H1 (cell line): ENCODE measurements around the gene RFT1. TPM values are rescaled to one million over a fixed set of nuclear protein-coding genes. Genes with fewer than 3 reads are reported as not detected.
A peak's percentile ranks its signal among the peaks of the same experiment; 100 is the strongest.

Source experiments
- ASH2L ChIP-seq: fragments of 200-600, 300-600 bp; sonication (generic); IDR thresholded peaks from one replicate; pipeline ENCODE4 v1.7.1; 2017; ENCODE audit warnings: low read length
- CHD7 ChIP-seq: fragments of 300-600 bp; sonication (generic); IDR thresholded peaks from 2 replicates; pipeline ENCODE4 v1.7.1; 2012; ENCODE audit warnings: low read length, moderate library complexity, mild to moderate bottlenecking, inconsistent platforms; ENCODE audit not compliant: insufficient replicate concordance
- CREB1 ChIP-seq: IDR thresholded peaks from 2 replicates; pipeline ENCODE4 v1.6.1; 2012; ENCODE audit warnings: inconsistent platforms
- MAX ChIP-seq: IDR thresholded peaks from 2 replicates; pipeline ENCODE4 v1.6.1; 2012; ENCODE audit warnings: inconsistent platforms
- NANOG ChIP-seq: IDR thresholded peaks from 2 replicates; pipeline ENCODE4 v1.6.1; 2011; ENCODE audit warnings: low read length, low read depth, mild to moderate bottlenecking, inconsistent platforms; ENCODE audit not compliant: insufficient read depth, poor library complexity, severe bottlenecking
- RFX5 ChIP-seq: IDR thresholded peaks from 2 replicates; pipeline ENCODE4 v1.6.1; 2011; ENCODE audit warnings: low read depth, low read length, improper control_type of control experiment, borderline replicate concordance
- SUZ12 ChIP-seq: fragments of 200-600 bp; sonication (generic); IDR thresholded peaks from 2 replicates; pipeline ENCODE4 v1.6.1; 2012; ENCODE audit warnings: mild to moderate bottlenecking, inconsistent platforms, low read length, moderate library complexity, mixed read lengths
- ZNF274 ChIP-seq: IDR thresholded peaks from 2 replicates; pipeline ENCODE4 v1.7.0; 2012; ENCODE audit warnings: low read length, borderline replicate concordance; ENCODE audit errors: extremely low read depth
- polyA plus RNA-seq, 7 experiments: library from polyadenylated mRNA; depleted of rRNA in 3 of 7; stranded (reverse) in 5 of 7; unstranded in 2 of 7; fragments of >200 nt in 5 of 7; fragments of 200-250 nt in 2 of 7; gene quantifications; 1 replicate in 5 of 7; 2 replicates in 1 of 7; 4 replicates in 1 of 7; pipeline versions ENCODE4 v1.2.1 to v1.2.3, GENCODE V29; 2011 to 2013; ENCODE audit warnings: missing spikeins in 2 of 7, mixed read lengths in 2 of 7
- total RNA-seq: library from RNA; stranded (reverse); fragmentation: NEBNext Ultra II Directional; extraction: Animal tissue kit (Norgen Biotek cat#: 25700); gene quantifications from 2 replicates; pipeline ENCODE4 v1.2.1, GENCODE V29; 2021
- TF ChIP-seq, protein P1 (sequence below), 3 experiments: IDR thresholded peaks; 1 replicate in 2 of 3; 2 replicates in 1 of 3; pipeline versions ENCODE4 v1.5.1 to v1.6.1; 2011; ENCODE audit warnings: low read length in 3 of 3, mild to moderate bottlenecking in 3 of 3, inconsistent platforms in 2 of 3, low read depth in 1 of 3, moderate library complexity in 1 of 3; ENCODE audit not compliant: insufficient read depth in 1 of 3; ENCODE audit errors: control extremely low read depth in 1 of 3

The RFT1 gene
- total and polyA plus RNA-seq, 2 of the 8 experiments (the other 6 are each of a cell fraction or from before 2014, with no cell fraction given), result 27.7 to 42.4 TPM

- no peak for TF ChIP-seq CHD7
- no peak for TF ChIP-seq NANOG
- no peak for TF ChIP-seq SUZ12
- TF ChIP-seq CREB1, result peak; percentile 29; the same call in 1 of the 2 replicates
- no peak for TF ChIP-seq ZNF274
- TF ChIP-seq ASH2L, result no peak
- no peak; the same call in 1 of the 2 replicates for TF ChIP-seq MAX
- TF ChIP-seq, protein P1, sequence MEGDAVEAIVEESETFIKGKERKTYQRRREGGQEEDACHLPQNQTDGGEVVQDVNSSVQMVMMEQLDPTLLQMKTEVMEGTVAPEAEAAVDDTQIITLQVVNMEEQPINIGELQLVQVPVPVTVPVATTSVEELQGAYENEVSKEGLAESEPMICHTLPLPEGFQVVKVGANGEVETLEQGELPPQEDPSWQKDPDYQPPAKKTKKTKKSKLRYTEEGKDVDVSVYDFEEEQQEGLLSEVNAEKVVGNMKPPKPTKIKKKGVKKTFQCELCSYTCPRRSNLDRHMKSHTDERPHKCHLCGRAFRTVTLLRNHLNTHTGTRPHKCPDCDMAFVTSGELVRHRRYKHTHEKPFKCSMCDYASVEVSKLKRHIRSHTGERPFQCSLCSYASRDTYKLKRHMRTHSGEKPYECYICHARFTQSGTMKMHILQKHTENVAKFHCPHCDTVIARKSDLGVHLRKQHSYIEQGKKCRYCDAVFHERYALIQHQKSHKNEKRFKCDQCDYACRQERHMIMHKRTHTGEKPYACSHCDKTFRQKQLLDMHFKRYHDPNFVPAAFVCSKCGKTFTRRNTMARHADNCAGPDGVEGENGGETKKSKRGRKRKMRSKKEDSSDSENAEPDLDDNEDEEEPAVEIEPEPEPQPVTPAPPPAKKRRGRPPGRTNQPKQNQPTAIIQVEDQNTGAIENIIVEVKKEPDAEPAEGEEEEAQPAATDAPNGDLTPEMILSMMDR (IDR thresholded peaks at IDR 0.05; ENCODE audit: control extremely low read depth in 1 of 3, insufficient read depth in 1 of 3, low read depth in 1 of 3, low read length in 3 of 3), result no peak
- TF ChIP-seq RFX5, result no peak
Observed at GRCh38 chr3:53156368-53156834, 26.2 kb upstream of the RFT1 start (continued).
